Astrocyte (in vitro differentiated cells and primary cell): ENCODE measurements around the gene RASL10B. TPM values are rescaled to one million over a fixed set of nuclear protein-coding genes. Genes with fewer than 3 reads are reported as not detected.

Source experiments
- DNase-seq: peaks from one replicate; pipeline ENCODE4 v3.0.0-alpha.2; 2010; ENCODE audit warnings: low read depth
- FAIRE-seq: peaks from 2 replicates; lab custom pipeline; 2011; peaks lifted over from hg19 to GRCh38; lab: Jason Lieb, UNC
- H2AFZ ChIP-seq: 2 replicates; pipeline ENCODE4 v1.6.0; 2012; ENCODE audit warnings: low read depth, low read length, inconsistent platforms
- H3K27ac ChIP-seq: 2 replicates; pipeline ENCODE4 v1.5.1; 2011; ENCODE audit warnings: low read depth, low read length, inconsistent platforms
- H3K27me3 ChIP-seq: 2 replicates; pipeline ENCODE4 v1.6.0; 2011; ENCODE audit warnings: low read length, inconsistent platforms; ENCODE audit not compliant: insufficient read depth
- H3K36me3 ChIP-seq: 2 replicates; pipeline ENCODE4 v1.5.1; 2011; ENCODE audit warnings: low read length, inconsistent platforms; ENCODE audit not compliant: insufficient read depth
- H3K4me1 ChIP-seq: 2 replicates; pipeline ENCODE4 v1.5.1; 2011; ENCODE audit warnings: low read length, inconsistent platforms; ENCODE audit not compliant: insufficient read depth
- H3K4me2 ChIP-seq: 2 replicates; pipeline ENCODE4 v1.6.0; 2012; ENCODE audit warnings: low read length, inconsistent platforms
- H3K4me3 ChIP-seq: 2 replicates; pipeline ENCODE4 v1.5.1; 2011; ENCODE audit warnings: low read depth, mild to moderate bottlenecking, low read length, inconsistent platforms; ENCODE audit not compliant: insufficient read depth
- H3K79me2 ChIP-seq: 2 replicates; pipeline ENCODE4 v1.6.0; 2012; ENCODE audit warnings: mild to moderate bottlenecking, low read length, inconsistent platforms; ENCODE audit not compliant: insufficient read depth
- H3K9ac ChIP-seq: 2 replicates; pipeline ENCODE4 v1.6.0; 2012; ENCODE audit warnings: mild to moderate bottlenecking, low read length, inconsistent platforms
- H3K9me3 ChIP-seq: 2 replicates; pipeline ENCODE4 v1.5.1; 2012; ENCODE audit warnings: low read depth, mild to moderate bottlenecking, low read length, inconsistent platforms; ENCODE audit not compliant: insufficient read depth
- H4K20me1 ChIP-seq: 2 replicates; pipeline ENCODE4 v1.6.0; 2012; ENCODE audit warnings: low read length, inconsistent platforms; ENCODE audit not compliant: insufficient read depth
- H3K27ac Mint-ChIP-seq: one replicate; pipeline ENCODE4 v1.8.0; 2021; ENCODE audit warnings: mild to moderate bottlenecking, mixed read lengths; ENCODE audit not compliant: unreplicated experiment
- H3K27me3 Mint-ChIP-seq: one replicate; pipeline ENCODE4 v1.8.0; 2021; ENCODE audit warnings: low read depth, mixed read lengths; ENCODE audit not compliant: unreplicated experiment
- H3K36me3 Mint-ChIP-seq: one replicate; pipeline ENCODE4 v1.8.0; 2021; ENCODE audit warnings: low read depth, mixed read lengths; ENCODE audit not compliant: unreplicated experiment
- H3K4me1 Mint-ChIP-seq: one replicate; pipeline ENCODE4 v1.8.0; 2021; ENCODE audit warnings: low read depth, mixed read lengths; ENCODE audit not compliant: unreplicated experiment
- H3K4me3 Mint-ChIP-seq: one replicate; pipeline ENCODE4 v1.8.0; 2021; ENCODE audit warnings: mild to moderate bottlenecking, moderate library complexity, mixed read lengths; ENCODE audit not compliant: unreplicated experiment
- H3K9me3 Mint-ChIP-seq: one replicate; pipeline ENCODE4 v1.8.0; 2021; ENCODE audit warnings: mild to moderate bottlenecking, mixed read lengths; ENCODE audit not compliant: unreplicated experiment
- CTCF ChIP-seq: IDR thresholded peaks from 2 replicates; pipeline ENCODE4 v1.5.1; 2011; ENCODE audit warnings: low read depth, mild to moderate bottlenecking, inconsistent platforms, low read length, moderate library complexity; ENCODE audit not compliant: insufficient read depth
- EZH2 ChIP-seq: IDR thresholded peaks from 2 replicates; pipeline ENCODE4 v1.6.1; 2012; ENCODE audit warnings: mild to moderate bottlenecking, low read length, inconsistent platforms; ENCODE audit not compliant: insufficient read depth
- total RNA-seq: library from RNA; stranded (reverse); gene quantifications from 2 replicates; pipeline ENCODE4 v1.2.1, GENCODE V29; 2021

The RASL10B gene
- total RNA-seq, 1 donor from 2014 or later, result 21.7 TPM

DNA sequence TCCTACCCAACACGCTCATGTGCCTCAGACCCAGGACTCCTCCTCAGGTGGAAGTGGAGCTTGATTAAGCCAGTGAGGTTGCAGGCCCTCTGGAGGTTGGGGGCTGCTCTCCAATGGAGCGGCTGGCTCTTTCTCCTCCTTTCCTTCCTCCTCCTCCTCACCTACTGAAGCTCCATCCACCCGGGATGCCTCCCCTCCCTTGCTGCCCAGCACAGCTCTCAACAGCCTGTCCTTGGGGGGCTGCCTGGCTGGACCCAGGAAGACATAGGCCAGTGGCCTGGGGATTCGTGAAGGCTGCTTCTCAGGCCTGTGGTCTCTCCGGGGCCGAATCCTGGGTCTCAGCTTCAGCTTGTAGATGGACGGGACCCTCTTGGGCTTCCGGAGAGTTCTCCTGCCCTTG lies 13.4 kb downstream of the RASL10B start:
- no peak for DNase-seq
- Histone ChIP-seq H3K4me2 (no peak overlapping the region), H2AFZ (no peak overlapping the region), H3K4me3 (no peak overlapping the region), H3K79me2 (no peaks in the 10 kb centered on the region), H3K27me3 (peaks cover 40% of the 10 kb centered on the region), H3K9ac (no peak overlapping the region), H4K20me1 (peaks cover 3% of the 10 kb centered on the region), H3K9me3 (peaks cover 7% of the 10 kb centered on the region), H3K4me1 (peaks cover 2% of the 10 kb centered on the region), H3K36me3 (no peaks in the 10 kb centered on the region), H3K27ac (no peak overlapping the region)
- H3K27ac Mint-ChIP-seq, result no peak overlapping the region
- peaks cover 1% of the 10 kb centered on the region for H3K9me3 Mint-ChIP-seq
- TF ChIP-seq CTCF (no peak), EZH2 (no peak)
- H3K27me3 Mint-ChIP-seq, result peaks cover 64% of the 10 kb centered on the region
- FAIRE-seq, result no peak
- H3K36me3 Mint-ChIP-seq, result no peaks in the 10 kb centered on the region
- H3K4me1 Mint-ChIP-seq, result no peaks in the 10 kb centered on the region
- H3K4me3 Mint-ChIP-seq, result no peak overlapping the region

DNA sequence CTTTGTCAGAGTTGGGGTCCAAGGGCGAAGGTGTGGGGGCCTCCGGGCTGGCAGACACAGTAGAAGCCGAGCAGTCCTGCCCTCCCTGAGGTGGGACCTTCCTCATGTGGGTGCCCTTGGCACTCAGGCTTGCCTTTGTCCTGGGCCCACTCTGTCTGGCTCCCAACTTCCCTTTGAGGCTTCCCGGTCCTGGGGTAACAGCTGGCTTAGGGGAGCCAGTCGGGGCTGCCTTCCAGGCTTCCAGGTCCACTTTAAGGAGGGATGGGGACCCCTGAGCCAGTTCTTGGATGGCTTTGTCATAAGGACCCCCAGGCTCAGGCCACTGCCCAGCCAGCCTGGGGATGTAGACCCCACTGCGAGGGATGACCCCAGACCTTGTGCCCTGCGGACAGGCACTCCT lies 13.8 kb downstream of the RASL10B start:
- Mint-ChIP-seq H3K9me3 (peaks cover 1% of the 10 kb centered on the region), H3K27me3 (peaks cover 62% of the 10 kb centered on the region), H3K36me3 (no peaks in the 10 kb centered on the region), H3K27ac (no peak overlapping the region), H3K4me3 (no peak overlapping the region), H3K4me1 (no peaks in the 10 kb centered on the region)
- peaks cover 7% of the 10 kb centered on the region for H3K9me3 ChIP-seq
- H3K79me2 ChIP-seq, result no peaks in the 10 kb centered on the region
- peaks cover 39% of the 10 kb centered on the region for H3K27me3 ChIP-seq
- no peaks in the 10 kb centered on the region for H3K36me3 ChIP-seq
- H4K20me1 ChIP-seq, result no peaks in the 10 kb centered on the region
- no peak overlapping the region for H3K4me2 ChIP-seq
- DNase-seq (no peak), FAIRE-seq (no peak)
- H3K27ac ChIP-seq, result no peak overlapping the region
- TF ChIP-seq EZH2 (no peak), CTCF (no peak)
- H3K4me3 ChIP-seq, result no peak overlapping the region
- H2AFZ ChIP-seq, result no peak overlapping the region
- H3K4me1 ChIP-seq, result peaks cover 4% of the 10 kb centered on the region
- H3K9ac ChIP-seq, result no peak overlapping the region

DNA sequence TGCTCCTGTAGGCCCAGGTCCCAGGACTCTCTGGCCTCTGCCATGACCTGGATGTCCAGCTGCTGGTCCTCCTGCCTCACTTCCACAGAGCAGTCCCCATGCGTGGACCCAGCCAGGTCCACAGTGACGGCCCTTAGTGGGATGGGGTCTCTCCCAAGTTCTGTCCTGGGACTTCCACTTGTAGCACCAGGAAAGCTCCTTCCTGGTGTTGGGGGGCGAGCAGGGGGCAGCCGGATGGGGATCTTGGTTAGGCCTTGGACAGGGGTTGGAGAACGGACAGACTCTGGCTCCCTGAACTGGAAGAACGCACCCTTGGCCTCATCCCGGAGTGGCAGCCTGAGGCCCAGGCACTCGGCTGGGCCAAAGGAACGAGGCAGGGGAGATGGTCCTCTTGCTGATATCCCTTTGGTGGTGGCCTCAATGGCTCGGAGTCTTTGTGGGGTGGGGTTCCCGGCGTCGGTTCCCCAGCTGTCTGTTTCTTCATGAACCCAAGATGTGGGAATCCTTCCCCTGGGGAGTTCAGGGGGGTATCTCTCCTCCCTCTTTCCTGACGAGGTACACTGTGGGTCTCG lies 14.4 kb downstream of the RASL10B start:
- H3K9me3 ChIP-seq, result peaks cover 2% of the 10 kb centered on the region
- TF ChIP-seq CTCF (no peak), EZH2 (no peak)
- peaks cover 9% of the 10 kb centered on the region for H3K4me1 ChIP-seq
- no peak overlapping the region for H2AFZ ChIP-seq
- H3K4me2 ChIP-seq, result no peak overlapping the region
- H4K20me1 ChIP-seq, result no peaks in the 10 kb centered on the region
- Mint-ChIP-seq H3K36me3 (no peaks in the 10 kb centered on the region), H3K4me3 (no peak overlapping the region), H3K27ac (no peak overlapping the region), H3K9me3 (peaks cover 1% of the 10 kb centered on the region), H3K27me3 (peaks cover 62% of the 10 kb centered on the region), H3K4me1 (no peaks in the 10 kb centered on the region)
- no peak overlapping the region for H3K4me3 ChIP-seq
- H3K36me3 ChIP-seq, result no peaks in the 10 kb centered on the region
- no peak for FAIRE-seq
- peaks cover 34% of the 10 kb centered on the region for H3K27me3 ChIP-seq
- no peak overlapping the region for H3K9ac ChIP-seq
- H3K79me2 ChIP-seq, result no peaks in the 10 kb centered on the region
- no peak for DNase-seq
- H3K27ac ChIP-seq, result no peak overlapping the region
